Heart left ventricle (tissue), 13 donors: Measurements from ENCODE around the gene MAP3K3.

Source experiments
- POLR2A ChIP-seq, 2 donors: fragments of 450-650 bp; IDR thresholded peaks; one replicate each; pipeline ENCODE4 v1.6.1; 2017; ENCODE audit warnings: antibody characterized with exemption in 2 of 2, mild to moderate bottlenecking in 2 of 2, moderate library complexity in 2 of 2
- TF ChIP-seq, protein P1 (sequence below), 12 donors: fragments of 200-600 bp; sonication (generic) in 4 of 12; IDR thresholded peaks; one replicate each; pipeline versions ENCODE4 v1.5.0 to v1.8.0; 2018 to 2022; ENCODE audit warnings: antibody characterized with exemption in 12 of 12, mild to moderate bottlenecking in 5 of 12
- donor health status: ischemic (EF 13 %, LVEDD 7.1; RV severe dilation, severe dysfunction).
- donor health status: DM: no; HTN: yes; CAD: no.
- donor health status: DM: no; HTN: no; CAD: no.
- donor health status: ischemic (EF 25% LVEDD 6.9; RV normal size, moderate dysfunction).
- donor health status: ischemic (EF 25% LVEDD 5.7; RV mildly dilated, moderate dysfunction).
- donor health status: ischemic (EF 35%, LVEDD 5.7; RV mildly dilated, moderate dysfunction).
- donor health status: nonischemic (EF 11% LVEDD 7.7; RV severe dilation, severe dysfunction).
- donor health status: DM: yes; HTN: yes; CAD: no.
- donor health status: PGD.
- donor health status: ischemic (EF 29% LVEDD 5.4; RV normal size, mild dysfunction).
- donor health status: nonischemic (EF 23%, LVEDD 6.1; RV moderate dilation, normal function).

GRCh38 chr17:63579633-63580032 lies 42.6 kb upstream of the MAP3K3 start:
- TF ChIP-seq, protein P1, sequence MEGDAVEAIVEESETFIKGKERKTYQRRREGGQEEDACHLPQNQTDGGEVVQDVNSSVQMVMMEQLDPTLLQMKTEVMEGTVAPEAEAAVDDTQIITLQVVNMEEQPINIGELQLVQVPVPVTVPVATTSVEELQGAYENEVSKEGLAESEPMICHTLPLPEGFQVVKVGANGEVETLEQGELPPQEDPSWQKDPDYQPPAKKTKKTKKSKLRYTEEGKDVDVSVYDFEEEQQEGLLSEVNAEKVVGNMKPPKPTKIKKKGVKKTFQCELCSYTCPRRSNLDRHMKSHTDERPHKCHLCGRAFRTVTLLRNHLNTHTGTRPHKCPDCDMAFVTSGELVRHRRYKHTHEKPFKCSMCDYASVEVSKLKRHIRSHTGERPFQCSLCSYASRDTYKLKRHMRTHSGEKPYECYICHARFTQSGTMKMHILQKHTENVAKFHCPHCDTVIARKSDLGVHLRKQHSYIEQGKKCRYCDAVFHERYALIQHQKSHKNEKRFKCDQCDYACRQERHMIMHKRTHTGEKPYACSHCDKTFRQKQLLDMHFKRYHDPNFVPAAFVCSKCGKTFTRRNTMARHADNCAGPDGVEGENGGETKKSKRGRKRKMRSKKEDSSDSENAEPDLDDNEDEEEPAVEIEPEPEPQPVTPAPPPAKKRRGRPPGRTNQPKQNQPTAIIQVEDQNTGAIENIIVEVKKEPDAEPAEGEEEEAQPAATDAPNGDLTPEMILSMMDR (IDR thresholded peaks at IDR 0.05): no peak
- TF ChIP-seq POLR2A (IDR thresholded peaks at IDR 0.05): no peak
